HL-60 (cell line): ENCODE data around the gene TP53INP2.

ENCODE experiments used
- DNase-seq, 2 experiments: peaks; one replicate each; pipeline ENCODE4 v3.0.0-alpha.2; 2010 to 2020; ENCODE audit warnings: low read depth in 1 of 2, low spot score in 1 of 2
- H3K27ac ChIP-seq: fragments of 250-450 bp; sonication (Bioruptor Pico); replicated peaks from 2 replicates; pipeline ENCODE4 v1.5.1; 2020; ENCODE audit warnings: mild to moderate bottlenecking, moderate library complexity
- H3K27me3 ChIP-seq: fragments of 250-450 bp; sonication (Bioruptor Pico); 2 replicates; pipeline ENCODE4 v1.5.1; 2021; ENCODE audit warnings: mild to moderate bottlenecking, moderate library complexity; ENCODE audit not compliant: insufficient read depth, poor library complexity, severe bottlenecking
- H3K4me3 ChIP-seq: replicated peaks from 2 replicates; pipeline ENCODE4 v1.5.1; 2011; ENCODE audit warnings: mild to moderate bottlenecking, control low read depth, low read length; ENCODE audit not compliant: insufficient read depth
- GABPA ChIP-seq: IDR thresholded peaks from 2 replicates; pipeline ENCODE4 v1.6.1; 2012; ENCODE audit warnings: low read depth
- POLR2AphosphoS5 ChIP-seq: IDR thresholded peaks from 2 replicates; pipeline ENCODE4 v1.6.1; 2012; ENCODE audit warnings: low read depth
- SPI1 ChIP-seq: IDR thresholded peaks from 2 replicates; pipeline ENCODE4 v1.6.1; 2012; ENCODE audit warnings: low read depth, mild to moderate bottlenecking, borderline replicate concordance
- TF ChIP-seq, protein P1 (sequence below): IDR thresholded peaks from one replicate; pipeline ENCODE4 v1.5.1; 2011; ENCODE audit warnings: low read length, control low read depth, inconsistent platforms; ENCODE audit not compliant: insufficient read depth
- TF ChIP-seq, protein P2 (sequence below): IDR thresholded peaks from 2 replicates; pipeline ENCODE4 v1.6.1; 2012; ENCODE audit warnings: low read depth; ENCODE audit not compliant: insufficient replicate concordance

TP53INP2 gene

DNA sequence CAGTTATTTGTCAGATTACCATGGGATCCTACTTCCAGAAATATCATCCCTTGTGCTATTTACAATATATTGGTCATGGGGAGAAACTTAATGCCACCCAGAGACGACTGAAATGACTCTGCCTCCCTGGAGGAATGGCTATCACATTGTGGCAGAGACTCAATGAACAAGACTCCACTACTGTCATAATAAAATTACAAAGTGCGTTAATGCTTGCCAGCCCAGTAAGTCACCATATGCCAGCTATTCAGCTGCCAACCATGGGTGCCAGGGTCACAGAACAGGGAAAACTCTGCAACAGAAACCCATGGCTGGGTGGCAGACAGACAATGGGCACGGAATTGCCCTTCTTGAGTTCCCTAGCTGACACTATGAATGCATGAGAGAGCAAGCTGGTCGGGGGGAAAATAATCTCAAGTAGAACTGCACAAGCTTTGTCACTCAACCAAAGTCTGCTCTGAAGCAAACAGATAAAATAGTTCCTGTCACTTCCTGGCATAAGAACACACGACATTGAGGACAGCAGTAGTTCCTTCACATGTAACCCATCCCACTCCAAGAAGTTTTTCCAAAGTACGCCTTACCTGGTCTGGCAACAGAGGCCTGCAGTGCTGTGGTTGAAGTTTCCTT, 32.1 kb downstream of the TP53INP2 start:
- H3K27me3 ChIP-seq, result no peaks in the 10 kb centered on the region
- no peak overlapping the region for H3K27ac ChIP-seq
- TF ChIP-seq GABPA (no peak), POLR2AphosphoS5 (no peak), SPI1 (no peak)
- TF ChIP-seq, protein P1, sequence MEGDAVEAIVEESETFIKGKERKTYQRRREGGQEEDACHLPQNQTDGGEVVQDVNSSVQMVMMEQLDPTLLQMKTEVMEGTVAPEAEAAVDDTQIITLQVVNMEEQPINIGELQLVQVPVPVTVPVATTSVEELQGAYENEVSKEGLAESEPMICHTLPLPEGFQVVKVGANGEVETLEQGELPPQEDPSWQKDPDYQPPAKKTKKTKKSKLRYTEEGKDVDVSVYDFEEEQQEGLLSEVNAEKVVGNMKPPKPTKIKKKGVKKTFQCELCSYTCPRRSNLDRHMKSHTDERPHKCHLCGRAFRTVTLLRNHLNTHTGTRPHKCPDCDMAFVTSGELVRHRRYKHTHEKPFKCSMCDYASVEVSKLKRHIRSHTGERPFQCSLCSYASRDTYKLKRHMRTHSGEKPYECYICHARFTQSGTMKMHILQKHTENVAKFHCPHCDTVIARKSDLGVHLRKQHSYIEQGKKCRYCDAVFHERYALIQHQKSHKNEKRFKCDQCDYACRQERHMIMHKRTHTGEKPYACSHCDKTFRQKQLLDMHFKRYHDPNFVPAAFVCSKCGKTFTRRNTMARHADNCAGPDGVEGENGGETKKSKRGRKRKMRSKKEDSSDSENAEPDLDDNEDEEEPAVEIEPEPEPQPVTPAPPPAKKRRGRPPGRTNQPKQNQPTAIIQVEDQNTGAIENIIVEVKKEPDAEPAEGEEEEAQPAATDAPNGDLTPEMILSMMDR, result no peak
- TF ChIP-seq, protein P2, sequence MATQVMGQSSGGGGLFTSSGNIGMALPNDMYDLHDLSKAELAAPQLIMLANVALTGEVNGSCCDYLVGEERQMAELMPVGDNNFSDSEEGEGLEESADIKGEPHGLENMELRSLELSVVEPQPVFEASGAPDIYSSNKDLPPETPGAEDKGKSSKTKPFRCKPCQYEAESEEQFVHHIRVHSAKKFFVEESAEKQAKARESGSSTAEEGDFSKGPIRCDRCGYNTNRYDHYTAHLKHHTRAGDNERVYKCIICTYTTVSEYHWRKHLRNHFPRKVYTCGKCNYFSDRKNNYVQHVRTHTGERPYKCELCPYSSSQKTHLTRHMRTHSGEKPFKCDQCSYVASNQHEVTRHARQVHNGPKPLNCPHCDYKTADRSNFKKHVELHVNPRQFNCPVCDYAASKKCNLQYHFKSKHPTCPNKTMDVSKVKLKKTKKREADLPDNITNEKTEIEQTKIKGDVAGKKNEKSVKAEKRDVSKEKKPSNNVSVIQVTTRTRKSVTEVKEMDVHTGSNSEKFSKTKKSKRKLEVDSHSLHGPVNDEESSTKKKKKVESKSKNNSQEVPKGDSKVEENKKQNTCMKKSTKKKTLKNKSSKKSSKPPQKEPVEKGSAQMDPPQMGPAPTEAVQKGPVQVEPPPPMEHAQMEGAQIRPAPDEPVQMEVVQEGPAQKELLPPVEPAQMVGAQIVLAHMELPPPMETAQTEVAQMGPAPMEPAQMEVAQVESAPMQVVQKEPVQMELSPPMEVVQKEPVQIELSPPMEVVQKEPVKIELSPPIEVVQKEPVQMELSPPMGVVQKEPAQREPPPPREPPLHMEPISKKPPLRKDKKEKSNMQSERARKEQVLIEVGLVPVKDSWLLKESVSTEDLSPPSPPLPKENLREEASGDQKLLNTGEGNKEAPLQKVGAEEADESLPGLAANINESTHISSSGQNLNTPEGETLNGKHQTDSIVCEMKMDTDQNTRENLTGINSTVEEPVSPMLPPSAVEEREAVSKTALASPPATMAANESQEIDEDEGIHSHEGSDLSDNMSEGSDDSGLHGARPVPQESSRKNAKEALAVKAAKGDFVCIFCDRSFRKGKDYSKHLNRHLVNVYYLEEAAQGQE, result no peak
- no peak overlapping the region for H3K4me3 ChIP-seq
- DNase-seq, result no peak

GRCh38 chr20:34743039-34743438, 38.9 kb downstream of the TP53INP2 start:
- no peak for DNase-seq
- H3K27ac ChIP-seq, result no peak overlapping the region
- H3K27me3 ChIP-seq, result no peaks in the 10 kb centered on the region
- TF ChIP-seq POLR2AphosphoS5, result no peak
- TF ChIP-seq, protein P1, result no peak
- TF ChIP-seq, protein P2, result no peak
- no peak for TF ChIP-seq SPI1
- TF ChIP-seq GABPA, result no peak
- H3K4me3 ChIP-seq, result no peak overlapping the region

- no peak for DNase-seq
- H3K4me3 ChIP-seq, result no peak overlapping the region
- H3K27ac ChIP-seq, result no peak overlapping the region
- TF ChIP-seq, protein P2, result no peak
- no peak for TF ChIP-seq GABPA
- no peak for TF ChIP-seq POLR2AphosphoS5
- TF ChIP-seq, protein P1, result no peak
- TF ChIP-seq SPI1, result no peak
- no peaks in the 10 kb centered on the region for H3K27me3 ChIP-seq
These were observed 40.2 kb downstream of the TP53INP2 start for GRCh38 chr20:34744340-34744739.
